Ovary (tissue), 3 donors: ENCODE data around the gene SSMEM1.
"Not testable (repeated sequence)": the region's sequence is repeated elsewhere in the genome, so short reads cannot be mapped to it uniquely, and the experiment has no call there.

Experiments used
- CTCF ChIP-seq, 3 donors: fragments of 450-650 bp in 2 of 3; fragments of 200-600 bp in 1 of 3; IDR thresholded peaks; one replicate each; pipeline versions ENCODE4 v1.5.1 to v1.8.0; 2016 to 2022; ENCODE audit warnings: antibody characterized with exemption in 3 of 3, mild to moderate bottlenecking in 1 of 3
- EP300 ChIP-seq: sonication (generic); formaldehyde crosslinking; IDR thresholded peaks from one replicate; pipeline ENCODE4 v1.6.1; 2017; ENCODE audit warnings: antibody characterized with exemption
- POLR2A ChIP-seq: fragments of 450-650 bp; IDR thresholded peaks from one replicate; pipeline ENCODE4 v1.6.1; 2017; ENCODE audit warnings: antibody characterized with exemption, mild to moderate bottlenecking, moderate library complexity
- donor health status: DM: no; HTN: no; CAD: no.

GRCh38 chr7:130184349-130184748, 23.3 kb upstream of the SSMEM1 start:
- not testable (repeated sequence) for TF ChIP-seq CTCF (IDR thresholded peaks at IDR 0.05); POLR2A; EP300
